Measurements from ENCODE around the gene FOXM1. TPM values are rescaled to one million over a fixed set of nuclear protein-coding genes. Genes with fewer than 3 reads are reported as not detected.
A peak's percentile ranks its signal among the peaks of the same experiment; 100 is the strongest.

FOXM1 gene
- total and polyA plus RNA-seq, 9 donors, result 6.5 to 29.4 (median 22.6) TPM

- no peak for DNase-seq
- H3K9me3 ChIP-seq (replicated peaks; ENCODE audit: control insufficient read depth, low read depth, low read length), result no peaks in the 10 kb centered on the region
- H3K27me3 ChIP-seq (ENCODE audit: control insufficient read depth, insufficient read depth, low read length), result no peaks in the 10 kb centered on the region
- no peak overlapping the region for H3K27ac ChIP-seq (ENCODE audit: low read length)
- peaks cover 64% of the 10 kb centered on the region for H3K36me3 ChIP-seq (ENCODE audit: control insufficient read depth, insufficient read depth, low read length)
- no peak overlapping the region for H3K4me3 ChIP-seq (ENCODE audit: low read length)
- 100% methylated on average over 1 of the region's 6 CpGs for WGBS (ENCODE audit: insufficient coverage)
- H3K4me1 ChIP-seq (ENCODE audit: control insufficient read depth, insufficient read depth, low read length), result peaks cover 11% of the 10 kb centered on the region
Measured at GRCh38 chr12:2829275-2829674, 47.7 kb downstream of the FOXM1 start.

DNA sequence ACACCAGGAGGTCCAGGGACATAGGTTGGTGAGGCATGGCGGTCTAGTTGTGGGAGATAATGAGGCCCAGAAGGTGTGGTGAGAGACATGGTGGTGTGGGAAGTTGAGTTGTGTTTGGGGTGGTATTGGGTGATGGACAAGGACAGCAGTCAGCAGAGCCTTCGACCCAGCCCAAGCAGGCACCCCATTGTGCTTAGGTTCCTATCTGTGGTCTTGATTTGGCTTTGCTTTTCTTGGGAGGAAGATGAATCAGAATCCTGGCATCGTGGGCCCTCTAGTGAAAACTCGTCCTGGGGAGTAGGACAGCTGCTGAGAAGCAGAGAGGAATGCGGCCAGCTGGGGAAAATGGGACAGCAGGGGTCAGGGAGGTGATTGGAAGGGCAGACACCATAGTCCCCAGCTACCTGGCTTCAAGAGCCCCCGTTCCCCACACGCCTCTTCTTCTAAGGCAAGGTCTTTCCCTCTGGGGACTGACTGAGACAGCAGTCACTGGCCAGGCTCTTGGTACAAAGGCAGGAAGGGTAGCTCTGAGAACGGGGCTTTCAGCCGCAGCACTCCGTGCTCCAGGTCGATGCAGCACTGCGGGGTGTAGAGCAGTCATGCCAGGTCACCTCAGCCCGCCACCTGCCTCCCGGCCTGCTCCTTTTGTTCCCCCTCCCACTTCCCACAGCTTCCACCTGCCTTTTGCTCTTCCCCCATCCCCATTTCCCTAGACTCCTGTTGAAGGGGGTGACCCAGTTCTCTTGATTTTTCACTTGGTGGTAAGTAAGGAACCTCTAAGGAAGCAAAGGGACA is 50.1 kb downstream of the FOXM1 start:
- 89% methylated on average over 14 of the region's 14 CpGs for WGBS (ENCODE audit: insufficient coverage)
- no peak overlapping the region for H3K27ac ChIP-seq (ENCODE audit: low read length)
- peaks cover 82% of the 10 kb centered on the region for H3K36me3 ChIP-seq (ENCODE audit: control insufficient read depth, insufficient read depth, low read length)
- no peaks in the 10 kb centered on the region for H3K27me3 ChIP-seq (ENCODE audit: control insufficient read depth, insufficient read depth, low read length)
- no peaks in the 10 kb centered on the region for H3K9me3 ChIP-seq (replicated peaks; ENCODE audit: control insufficient read depth, low read depth, low read length)
- no peak for DNase-seq
- no peak overlapping the region for H3K4me3 ChIP-seq (ENCODE audit: low read length)
- no peaks in the 10 kb centered on the region for H3K4me1 ChIP-seq (ENCODE audit: control insufficient read depth, insufficient read depth, low read length)

- H3K4me1 ChIP-seq (ENCODE audit: control insufficient read depth, insufficient read depth, low read length), result no peaks in the 10 kb centered on the region
- no CpG with 5 or more reads among the region's 3 CpGs for WGBS (ENCODE audit: insufficient coverage)
- peaks cover 85% of the 10 kb centered on the region for H3K36me3 ChIP-seq (ENCODE audit: control insufficient read depth, insufficient read depth, low read length)
- H3K9me3 ChIP-seq (replicated peaks; ENCODE audit: control insufficient read depth, low read depth, low read length), result no peaks in the 10 kb centered on the region
- DNase-seq, result no peak
- no peak overlapping the region for H3K27ac ChIP-seq (ENCODE audit: low read length)
- no peaks in the 10 kb centered on the region for H3K27me3 ChIP-seq (ENCODE audit: control insufficient read depth, insufficient read depth, low read length)
- no peak overlapping the region for H3K4me3 ChIP-seq (ENCODE audit: low read length)
Measured at GRCh38 chr12:2826036-2826435, 50.9 kb downstream of the FOXM1 start.

DNA sequence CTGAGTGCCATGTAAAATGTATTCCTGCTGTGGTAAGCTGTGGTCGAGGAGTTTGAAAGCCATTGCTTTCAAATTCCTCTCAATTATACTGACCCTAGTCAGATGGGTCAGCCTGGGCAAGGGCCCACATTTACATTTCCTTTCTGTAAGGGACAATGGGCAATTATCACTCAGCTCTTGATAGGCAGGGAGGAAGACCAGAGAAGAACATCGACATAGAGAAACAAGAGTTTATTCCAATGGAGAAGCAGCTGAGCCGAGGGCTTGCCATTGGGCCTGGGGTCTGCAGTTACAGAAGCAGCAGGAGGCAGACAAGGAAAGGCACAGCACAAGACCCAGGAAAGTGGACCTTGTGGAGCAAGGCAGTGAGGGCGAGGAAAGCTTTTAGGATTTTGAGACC is 51.8 kb downstream of the FOXM1 start:
- no peak for DNase-seq
- WGBS (ENCODE audit: insufficient coverage), result 89% methylated on average over 3 of the region's 4 CpGs
- Histone ChIP-seq H3K36me3 (ENCODE audit: control insufficient read depth, insufficient read depth, low read length) (peaks cover 84% of the 10 kb centered on the region), H3K4me1 (ENCODE audit: control insufficient read depth, insufficient read depth, low read length) (no peaks in the 10 kb centered on the region), H3K27me3 (ENCODE audit: control insufficient read depth, insufficient read depth, low read length) (no peaks in the 10 kb centered on the region), H3K4me3 (ENCODE audit: low read length) (no peak overlapping the region), H3K27ac (ENCODE audit: low read length) (no peak overlapping the region), H3K9me3 (replicated peaks; ENCODE audit: control insufficient read depth, low read depth, low read length) (no peaks in the 10 kb centered on the region)

GRCh38 chr12:2824541-2824940 is 52.4 kb downstream of the FOXM1 start:
- Histone ChIP-seq H3K36me3 (ENCODE audit: control insufficient read depth, insufficient read depth, low read length) (peaks cover 90% of the 10 kb centered on the region), H3K4me1 (ENCODE audit: control insufficient read depth, insufficient read depth, low read length) (no peaks in the 10 kb centered on the region), H3K27me3 (ENCODE audit: control insufficient read depth, insufficient read depth, low read length) (no peaks in the 10 kb centered on the region), H3K27ac (ENCODE audit: low read length) (no peak overlapping the region), H3K9me3 (replicated peaks; ENCODE audit: control insufficient read depth, low read depth, low read length) (no peaks in the 10 kb centered on the region), H3K4me3 (ENCODE audit: low read length) (no peak overlapping the region)
- WGBS (ENCODE audit: insufficient coverage), result 90% methylated on average over 3 of the region's 6 CpGs
- no peak for DNase-seq

DNA sequence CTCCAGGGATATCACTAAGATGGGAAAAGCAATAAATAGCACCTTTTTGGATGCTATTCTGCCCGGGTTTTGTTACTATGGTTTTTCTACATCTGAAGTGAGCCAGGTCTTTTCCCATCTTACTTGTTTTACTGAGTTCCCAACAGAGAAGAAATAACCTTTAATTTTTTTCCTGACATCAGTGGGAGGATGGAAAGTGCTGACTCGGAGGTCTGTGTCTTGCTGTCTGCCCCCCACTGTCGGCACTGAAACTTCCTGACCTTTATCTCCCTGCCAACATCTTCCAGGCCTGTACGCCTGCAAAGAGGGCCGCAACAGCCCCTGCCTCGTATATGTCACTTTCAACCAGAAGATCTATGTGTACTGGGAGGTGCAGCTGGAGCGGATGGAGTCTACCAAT is 53.5 kb downstream of the FOXM1 start:
- peaks cover 93% of the 10 kb centered on the region for H3K36me3 ChIP-seq (ENCODE audit: control insufficient read depth, insufficient read depth, low read length)
- WGBS (ENCODE audit: insufficient coverage), result 78% methylated on average over 6 of the region's 7 CpGs

DNA sequence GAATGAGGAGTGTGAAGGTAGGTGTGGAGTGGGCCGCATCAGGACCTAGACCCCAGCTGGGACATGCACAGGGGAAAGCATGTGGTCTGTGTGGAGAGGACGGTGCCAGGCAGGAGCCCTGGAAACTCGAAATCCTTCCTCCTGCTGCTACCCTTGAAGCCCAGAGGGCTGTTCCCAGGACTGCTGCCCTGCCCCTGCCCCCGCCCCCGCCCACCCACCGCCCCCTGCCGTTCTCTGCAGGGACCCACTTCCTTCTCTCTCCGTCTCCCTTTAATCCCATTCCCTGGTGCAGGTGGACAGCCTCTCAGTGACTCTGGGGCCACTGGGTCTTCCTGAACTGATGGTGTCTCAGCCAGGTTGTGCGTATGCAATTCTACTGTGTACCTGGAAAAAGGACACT is 56.5 kb downstream of the FOXM1 start:
- Histone ChIP-seq H3K27me3 (ENCODE audit: control insufficient read depth, insufficient read depth, low read length) (no peaks in the 10 kb centered on the region), H3K27ac (ENCODE audit: low read length) (no peak overlapping the region), H3K9me3 (replicated peaks; ENCODE audit: control insufficient read depth, low read depth, low read length) (no peaks in the 10 kb centered on the region), H3K4me3 (ENCODE audit: low read length) (no peak overlapping the region), H3K36me3 (ENCODE audit: control insufficient read depth, insufficient read depth, low read length) (peaks cover 81% of the 10 kb centered on the region), H3K4me1 (ENCODE audit: control insufficient read depth, insufficient read depth, low read length) (no peaks in the 10 kb centered on the region)
- no peak for DNase-seq
- WGBS (ENCODE audit: insufficient coverage), result 94% methylated on average over 2 of the region's 9 CpGs

More for the DNA sequence above, 53.5 kb downstream of the FOXM1 start:
- Histone ChIP-seq H3K9me3 (replicated peaks; ENCODE audit: control insufficient read depth, low read depth, low read length) (no peaks in the 10 kb centered on the region), H3K27ac (ENCODE audit: low read length) (no peak overlapping the region), H3K4me3 (ENCODE audit: low read length) (no peak overlapping the region), H3K4me1 (ENCODE audit: control insufficient read depth, insufficient read depth, low read length) (no peaks in the 10 kb centered on the region), H3K27me3 (ENCODE audit: control insufficient read depth, insufficient read depth, low read length) (no peaks in the 10 kb centered on the region)
- no peak for DNase-seq

- Histone ChIP-seq H3K9me3 (replicated peaks; ENCODE audit: control insufficient read depth, low read depth, low read length) (no peaks in the 10 kb centered on the region), H3K27me3 (ENCODE audit: control insufficient read depth, insufficient read depth, low read length) (no peaks in the 10 kb centered on the region), H3K4me1 (ENCODE audit: control insufficient read depth, insufficient read depth, low read length) (no peaks in the 10 kb centered on the region), H3K36me3 (ENCODE audit: control insufficient read depth, insufficient read depth, low read length) (peaks cover 74% of the 10 kb centered on the region), H3K27ac (ENCODE audit: low read length) (no peak overlapping the region), H3K4me3 (ENCODE audit: low read length) (no peak overlapping the region)
- WGBS (ENCODE audit: insufficient coverage), result 93% methylated on average over 15 of the region's 15 CpGs
- DNase-seq, result no peak
Measured at GRCh38 chr12:2819810-2820209, 57.2 kb downstream of the FOXM1 start.

GRCh38 chr12:2813214-2814185 is 63.5 kb downstream of the FOXM1 start:
- Histone ChIP-seq H3K4me3 (ENCODE audit: low read length) (peak overlapping the region; percentile 60), H3K4me1 (ENCODE audit: control insufficient read depth, insufficient read depth, low read length) (peaks cover 11% of the 10 kb centered on the region), H3K27ac (ENCODE audit: low read length) (peak overlapping the region; percentile 90), H3K27me3 (ENCODE audit: control insufficient read depth, insufficient read depth, low read length) (no peaks in the 10 kb centered on the region), H3K36me3 (ENCODE audit: control insufficient read depth, insufficient read depth, low read length) (peaks cover 18% of the 10 kb centered on the region), H3K9me3 (replicated peaks; ENCODE audit: control insufficient read depth, low read depth, low read length) (no peaks in the 10 kb centered on the region)
- peak; percentile 83 for DNase-seq
- 86% methylated on average over 2 of the region's 10 CpGs for WGBS (ENCODE audit: insufficient coverage)
